ENCODE measurements around the gene GPC6. TPM values are rescaled to one million over a fixed set of nuclear protein-coding genes. Genes with fewer than 3 reads are reported as not detected.

Gene GPC6
- total RNA-seq, 1 donor from 2014 or later: 16.1 TPM

DNA sequence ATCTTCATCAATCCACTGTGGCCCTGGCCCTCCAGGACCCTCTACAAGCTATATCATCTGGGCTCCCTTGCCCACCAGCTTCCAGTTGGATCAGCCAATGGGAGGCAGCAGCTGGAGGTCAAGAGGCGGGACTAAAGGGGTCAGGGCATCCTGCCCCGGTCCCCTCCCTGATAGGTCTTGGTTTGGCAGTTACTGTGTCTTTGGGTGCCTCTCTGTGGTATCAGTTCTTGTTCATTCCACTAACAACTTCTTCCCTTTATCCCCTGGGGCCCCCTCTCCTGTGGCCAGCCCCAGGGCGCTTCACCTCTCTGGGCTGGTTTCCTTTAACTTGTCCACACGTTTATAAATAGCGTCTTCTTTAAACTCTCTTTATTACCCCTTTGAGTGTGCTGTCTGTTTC lies 1169.3 kb downstream of the GPC6 start:
- Mint-ChIP-seq H3K4me3 (ENCODE audit: unreplicated experiment) (no peak overlapping the region), H3K4me1 (ENCODE audit: unreplicated experiment) (no peaks in the 10 kb centered on the region), H3K27me3 (ENCODE audit: unreplicated experiment) (no peaks in the 10 kb centered on the region), H3K9me3 (ENCODE audit: unreplicated experiment) (no peaks in the 10 kb centered on the region), H3K27ac (ENCODE audit: unreplicated experiment) (no peak overlapping the region), H3K36me3 (ENCODE audit: low read depth, unreplicated experiment) (no peaks in the 10 kb centered on the region)
- TF ChIP-seq, protein P1, sequence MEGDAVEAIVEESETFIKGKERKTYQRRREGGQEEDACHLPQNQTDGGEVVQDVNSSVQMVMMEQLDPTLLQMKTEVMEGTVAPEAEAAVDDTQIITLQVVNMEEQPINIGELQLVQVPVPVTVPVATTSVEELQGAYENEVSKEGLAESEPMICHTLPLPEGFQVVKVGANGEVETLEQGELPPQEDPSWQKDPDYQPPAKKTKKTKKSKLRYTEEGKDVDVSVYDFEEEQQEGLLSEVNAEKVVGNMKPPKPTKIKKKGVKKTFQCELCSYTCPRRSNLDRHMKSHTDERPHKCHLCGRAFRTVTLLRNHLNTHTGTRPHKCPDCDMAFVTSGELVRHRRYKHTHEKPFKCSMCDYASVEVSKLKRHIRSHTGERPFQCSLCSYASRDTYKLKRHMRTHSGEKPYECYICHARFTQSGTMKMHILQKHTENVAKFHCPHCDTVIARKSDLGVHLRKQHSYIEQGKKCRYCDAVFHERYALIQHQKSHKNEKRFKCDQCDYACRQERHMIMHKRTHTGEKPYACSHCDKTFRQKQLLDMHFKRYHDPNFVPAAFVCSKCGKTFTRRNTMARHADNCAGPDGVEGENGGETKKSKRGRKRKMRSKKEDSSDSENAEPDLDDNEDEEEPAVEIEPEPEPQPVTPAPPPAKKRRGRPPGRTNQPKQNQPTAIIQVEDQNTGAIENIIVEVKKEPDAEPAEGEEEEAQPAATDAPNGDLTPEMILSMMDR (IDR thresholded peaks at IDR 0.05; ENCODE audit: unreplicated experiment): no peak
- DNase-seq (ENCODE audit: low spot score): no peak

DNA sequence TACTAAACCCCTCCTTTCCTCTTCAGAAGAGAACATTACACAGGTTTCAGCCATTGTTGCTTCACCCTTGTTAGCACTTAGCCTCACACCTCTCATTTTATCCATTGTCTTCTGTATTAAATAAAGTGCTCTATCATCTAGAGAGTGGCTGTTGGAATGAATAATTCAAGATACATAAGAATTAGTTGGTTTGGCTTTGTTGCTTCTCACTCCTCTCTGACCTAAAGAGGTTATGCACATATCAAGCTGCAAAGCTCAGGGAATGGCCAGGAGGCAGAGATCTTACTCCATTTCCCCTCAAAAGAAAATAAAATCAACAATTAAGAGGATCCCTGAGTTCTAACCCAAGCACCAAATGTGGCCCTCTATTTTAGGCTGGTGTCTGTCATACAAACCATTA lies 1173.2 kb downstream of the GPC6 start:
- Mint-ChIP-seq H3K27ac (ENCODE audit: unreplicated experiment) (no peak overlapping the region), H3K4me1 (ENCODE audit: unreplicated experiment) (no peaks in the 10 kb centered on the region), H3K27me3 (ENCODE audit: unreplicated experiment) (no peaks in the 10 kb centered on the region), H3K36me3 (ENCODE audit: low read depth, unreplicated experiment) (no peaks in the 10 kb centered on the region), H3K4me3 (ENCODE audit: unreplicated experiment) (no peak overlapping the region), H3K9me3 (ENCODE audit: unreplicated experiment) (no peaks in the 10 kb centered on the region)
- TF ChIP-seq, protein P1 (IDR thresholded peaks at IDR 0.05; ENCODE audit: unreplicated experiment): no peak
- no peak for DNase-seq (ENCODE audit: low spot score)

DNA sequence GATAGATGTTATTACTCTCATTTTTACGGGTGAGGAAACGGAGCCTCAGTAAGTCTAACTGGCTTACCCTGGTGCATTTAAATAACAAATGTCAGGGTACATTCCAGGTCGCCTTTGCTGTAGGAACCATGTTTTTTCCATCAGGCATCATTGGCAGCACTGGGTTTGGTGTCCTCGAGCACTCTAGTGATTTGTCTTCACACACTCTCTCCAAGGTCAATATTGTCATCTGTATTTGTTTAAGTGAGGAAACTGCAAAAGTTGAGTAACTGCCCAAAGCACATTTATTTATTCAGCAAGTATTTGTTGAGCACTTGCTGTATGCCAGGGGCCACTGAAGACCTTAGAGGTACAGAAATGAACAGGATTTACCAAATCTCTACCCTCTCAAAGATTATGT lies 1174.3 kb downstream of the GPC6 start:
- no peak for DNase-seq (ENCODE audit: low spot score)
- H3K9me3 Mint-ChIP-seq (ENCODE audit: unreplicated experiment): no peaks in the 10 kb centered on the region
- no peaks in the 10 kb centered on the region for H3K36me3 Mint-ChIP-seq (ENCODE audit: low read depth, unreplicated experiment)
- TF ChIP-seq, protein P1 (IDR thresholded peaks at IDR 0.05; ENCODE audit: unreplicated experiment): no peak
- H3K27ac Mint-ChIP-seq (ENCODE audit: unreplicated experiment): no peak overlapping the region
- no peaks in the 10 kb centered on the region for H3K27me3 Mint-ChIP-seq (ENCODE audit: unreplicated experiment)
- no peak overlapping the region for H3K4me3 Mint-ChIP-seq (ENCODE audit: unreplicated experiment)
- H3K4me1 Mint-ChIP-seq (ENCODE audit: unreplicated experiment): no peaks in the 10 kb centered on the region

DNA sequence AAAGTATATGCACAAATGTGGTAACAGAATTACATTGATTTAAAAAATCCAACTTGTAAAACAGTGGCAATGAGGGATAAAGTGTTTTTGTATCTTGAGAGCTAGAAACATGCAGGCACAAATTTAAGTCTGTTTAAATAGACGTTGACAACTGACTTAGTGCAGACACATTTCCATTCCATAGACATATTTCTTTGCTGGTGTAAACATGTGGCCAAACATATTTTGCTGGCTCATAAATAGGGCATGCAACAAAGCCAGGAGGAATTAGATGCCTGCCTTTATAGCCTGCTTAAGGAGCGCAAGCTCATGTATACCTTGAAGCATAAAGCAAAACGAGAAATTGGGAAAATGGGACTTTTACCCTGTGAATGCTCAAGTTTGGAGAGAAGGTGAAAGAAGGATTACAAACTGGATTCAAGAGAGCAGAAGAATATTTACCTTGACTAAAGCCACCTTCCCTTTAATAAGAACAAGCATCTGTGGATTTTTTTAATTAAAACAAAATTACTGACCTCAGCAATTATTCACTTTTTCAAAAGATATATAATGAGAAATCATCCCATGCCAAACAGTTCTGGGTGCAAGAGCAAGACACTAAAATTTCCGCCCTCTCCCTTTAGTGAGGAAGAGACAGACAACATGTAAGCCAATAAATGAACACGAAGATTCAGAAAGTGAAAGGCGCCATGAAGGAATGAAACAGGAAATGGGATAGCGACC lies 1181.9 kb downstream of the GPC6 start:
- H3K9me3 Mint-ChIP-seq (ENCODE audit: unreplicated experiment): no peaks in the 10 kb centered on the region
- no peak overlapping the region for H3K27ac Mint-ChIP-seq (ENCODE audit: unreplicated experiment)
- no peak overlapping the region for H3K4me3 Mint-ChIP-seq (ENCODE audit: unreplicated experiment)
- TF ChIP-seq, protein P1 (IDR thresholded peaks at IDR 0.05; ENCODE audit: unreplicated experiment): no peak
- no peaks in the 10 kb centered on the region for H3K27me3 Mint-ChIP-seq (ENCODE audit: unreplicated experiment)
- H3K4me1 Mint-ChIP-seq (ENCODE audit: unreplicated experiment): no peaks in the 10 kb centered on the region
- DNase-seq (ENCODE audit: low spot score): no peak
- H3K36me3 Mint-ChIP-seq (ENCODE audit: low read depth, unreplicated experiment): no peaks in the 10 kb centered on the region

DNA sequence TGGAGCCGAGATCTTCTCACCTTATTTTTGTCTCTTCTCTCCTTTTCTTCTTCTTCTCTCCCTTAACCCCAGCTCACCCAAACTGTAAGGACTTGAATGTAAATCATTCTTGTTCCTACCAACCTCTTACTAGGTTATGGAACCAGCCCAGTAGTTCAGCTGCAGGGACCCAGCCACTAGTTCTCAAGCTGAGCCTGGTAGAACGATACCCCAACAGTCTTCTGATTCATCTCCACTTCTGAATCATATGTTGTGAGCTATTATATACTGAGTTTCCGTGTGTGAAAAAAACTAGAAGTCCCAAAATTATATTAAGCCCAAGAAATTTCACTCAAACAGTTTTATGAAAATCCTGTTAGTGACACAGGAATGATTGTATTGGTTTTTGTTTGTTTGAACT lies 1185.1 kb downstream of the GPC6 start:
- H3K36me3 Mint-ChIP-seq (ENCODE audit: low read depth, unreplicated experiment): no peaks in the 10 kb centered on the region
- DNase-seq (ENCODE audit: low spot score): no peak
- no peak overlapping the region for H3K27ac Mint-ChIP-seq (ENCODE audit: unreplicated experiment)
- no peak overlapping the region for H3K4me3 Mint-ChIP-seq (ENCODE audit: unreplicated experiment)
- H3K4me1 Mint-ChIP-seq (ENCODE audit: unreplicated experiment): no peaks in the 10 kb centered on the region
- no peaks in the 10 kb centered on the region for H3K9me3 Mint-ChIP-seq (ENCODE audit: unreplicated experiment)
- TF ChIP-seq, protein P1 (IDR thresholded peaks at IDR 0.05; ENCODE audit: unreplicated experiment): no peak
- no peaks in the 10 kb centered on the region for H3K27me3 Mint-ChIP-seq (ENCODE audit: unreplicated experiment)

All from endothelial cell (in vitro differentiated cells).